ENCODE measurements around the gene EFCAB6. TPM values are rescaled to one million over a fixed set of nuclear protein-coding genes. Genes with fewer than 3 reads are reported as not detected.

Gene EFCAB6
- total RNA-seq, 1 donor from 2014 or later: 1.5 TPM

- Mint-ChIP-seq H3K4me3 (no peak overlapping the region), H3K27me3 (ENCODE audit: low read depth) (no peaks in the 10 kb centered on the region), H3K9me3 (no peaks in the 10 kb centered on the region), H3K27ac (ENCODE audit: unreplicated experiment) (no peak overlapping the region), H3K36me3 (ENCODE audit: low read depth) (no peaks in the 10 kb centered on the region), H3K4me1 (peaks cover 13% of the 10 kb centered on the region)
- no peak for TF ChIP-seq CTCF (conservative IDR thresholded peaks at IDR 0.05)
- DNase-seq (ENCODE audit: low read depth, low spot score): no peak
Observed at GRCh38 chr22:43827926-43828724, 16.0 kb upstream of the EFCAB6 start.

GRCh38 chr22:43827003-43827735 is 15.1 kb upstream of the EFCAB6 start:
- Mint-ChIP-seq H3K27ac (ENCODE audit: unreplicated experiment) (peak overlapping the region; percentile 83), H3K4me3 (no peak overlapping the region), H3K36me3 (ENCODE audit: low read depth) (no peaks in the 10 kb centered on the region), H3K4me1 (peaks cover 13% of the 10 kb centered on the region), H3K27me3 (ENCODE audit: low read depth) (no peaks in the 10 kb centered on the region), H3K9me3 (no peaks in the 10 kb centered on the region)
- TF ChIP-seq CTCF (conservative IDR thresholded peaks at IDR 0.05): no peak
- no peak for DNase-seq (ENCODE audit: low read depth, low spot score)

- H3K27me3 Mint-ChIP-seq (ENCODE audit: low read depth): no peaks in the 10 kb centered on the region
- H3K27ac Mint-ChIP-seq (ENCODE audit: unreplicated experiment): no peak overlapping the region
- H3K4me3 Mint-ChIP-seq: no peak overlapping the region
- no peaks in the 10 kb centered on the region for H3K9me3 Mint-ChIP-seq
- H3K36me3 Mint-ChIP-seq (ENCODE audit: low read depth): no peaks in the 10 kb centered on the region
- no peak for TF ChIP-seq CTCF (conservative IDR thresholded peaks at IDR 0.05)
- H3K4me1 Mint-ChIP-seq: peaks cover 13% of the 10 kb centered on the region
- DNase-seq (ENCODE audit: low read depth, low spot score): no peak
Observed at GRCh38 chr22:43826142-43827002, 14.3 kb upstream of the EFCAB6 start.

GRCh38 chr22:43825651-43826050 is 13.5 kb upstream of the EFCAB6 start:
- H3K9me3 Mint-ChIP-seq: no peaks in the 10 kb centered on the region
- H3K4me3 Mint-ChIP-seq: no peak overlapping the region
- no peak for TF ChIP-seq CTCF (conservative IDR thresholded peaks at IDR 0.05)
- no peak for DNase-seq (ENCODE audit: low read depth, low spot score)
- no peak overlapping the region for H3K27ac Mint-ChIP-seq (ENCODE audit: unreplicated experiment)
- no peaks in the 10 kb centered on the region for H3K27me3 Mint-ChIP-seq (ENCODE audit: low read depth)
- no peaks in the 10 kb centered on the region for H3K36me3 Mint-ChIP-seq (ENCODE audit: low read depth)
- peaks cover 20% of the 10 kb centered on the region for H3K4me1 Mint-ChIP-seq

GRCh38 chr22:43824724-43825420 is 12.8 kb upstream of the EFCAB6 start:
- Mint-ChIP-seq H3K4me3 (no peak overlapping the region), H3K27ac (ENCODE audit: unreplicated experiment) (no peak overlapping the region), H3K36me3 (ENCODE audit: low read depth) (no peaks in the 10 kb centered on the region), H3K9me3 (no peaks in the 10 kb centered on the region), H3K4me1 (peaks cover 21% of the 10 kb centered on the region), H3K27me3 (ENCODE audit: low read depth) (no peaks in the 10 kb centered on the region)
- no peak for DNase-seq (ENCODE audit: low read depth, low spot score)
- no peak for TF ChIP-seq CTCF (conservative IDR thresholded peaks at IDR 0.05)
